ENCODE measurements around the gene TRAPPC6A. TPM values are rescaled to one million over a fixed set of nuclear protein-coding genes. Genes with fewer than 3 reads are reported as not detected.

Gene TRAPPC6A
- total RNA-seq, 1 experiment from 2014 or later, result 0.98 TPM

DNA sequence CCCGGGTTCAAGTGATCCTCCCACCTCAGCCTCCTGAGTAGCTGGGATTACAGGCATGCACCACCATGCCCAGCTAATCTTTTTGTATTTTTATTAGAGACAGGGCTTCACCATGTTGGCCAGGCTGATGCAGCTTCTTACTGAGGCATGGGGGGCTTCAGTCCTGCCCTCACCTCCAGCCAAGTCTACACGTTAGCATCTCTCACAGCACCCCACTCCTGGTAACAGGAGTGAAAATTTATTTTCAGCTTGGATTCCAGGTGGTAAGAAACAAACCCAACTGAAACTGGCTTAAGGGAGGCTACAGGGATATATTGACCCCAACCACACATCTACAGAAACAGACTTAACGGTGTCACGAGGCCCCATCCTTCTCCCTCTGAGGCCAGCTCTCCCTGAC, 27.9 kb downstream of the TRAPPC6A start:
- DNase-seq (ENCODE audit: low read depth), result no peak

DNA sequence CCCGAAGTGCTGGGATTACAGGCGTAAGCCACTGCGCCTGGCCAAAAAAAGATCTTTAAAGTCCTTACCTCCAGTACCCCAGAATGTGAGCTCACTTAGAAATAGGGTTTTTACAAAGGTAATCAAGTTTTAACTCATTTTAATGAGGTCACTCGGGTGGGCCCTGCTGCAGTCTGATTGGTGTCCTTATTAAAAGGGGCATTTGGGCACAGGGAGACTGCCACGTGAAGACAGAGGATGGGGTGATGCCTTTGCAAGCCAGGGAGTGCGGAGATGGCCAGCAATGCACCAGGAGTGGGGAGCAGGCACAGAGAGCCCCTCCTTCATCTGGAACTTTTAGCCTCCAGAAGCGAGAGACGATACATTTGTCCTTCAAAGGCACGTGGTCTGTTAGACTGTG, 28.9 kb downstream of the TRAPPC6A start:
- DNase-seq (ENCODE audit: low read depth), result no peak

DNA sequence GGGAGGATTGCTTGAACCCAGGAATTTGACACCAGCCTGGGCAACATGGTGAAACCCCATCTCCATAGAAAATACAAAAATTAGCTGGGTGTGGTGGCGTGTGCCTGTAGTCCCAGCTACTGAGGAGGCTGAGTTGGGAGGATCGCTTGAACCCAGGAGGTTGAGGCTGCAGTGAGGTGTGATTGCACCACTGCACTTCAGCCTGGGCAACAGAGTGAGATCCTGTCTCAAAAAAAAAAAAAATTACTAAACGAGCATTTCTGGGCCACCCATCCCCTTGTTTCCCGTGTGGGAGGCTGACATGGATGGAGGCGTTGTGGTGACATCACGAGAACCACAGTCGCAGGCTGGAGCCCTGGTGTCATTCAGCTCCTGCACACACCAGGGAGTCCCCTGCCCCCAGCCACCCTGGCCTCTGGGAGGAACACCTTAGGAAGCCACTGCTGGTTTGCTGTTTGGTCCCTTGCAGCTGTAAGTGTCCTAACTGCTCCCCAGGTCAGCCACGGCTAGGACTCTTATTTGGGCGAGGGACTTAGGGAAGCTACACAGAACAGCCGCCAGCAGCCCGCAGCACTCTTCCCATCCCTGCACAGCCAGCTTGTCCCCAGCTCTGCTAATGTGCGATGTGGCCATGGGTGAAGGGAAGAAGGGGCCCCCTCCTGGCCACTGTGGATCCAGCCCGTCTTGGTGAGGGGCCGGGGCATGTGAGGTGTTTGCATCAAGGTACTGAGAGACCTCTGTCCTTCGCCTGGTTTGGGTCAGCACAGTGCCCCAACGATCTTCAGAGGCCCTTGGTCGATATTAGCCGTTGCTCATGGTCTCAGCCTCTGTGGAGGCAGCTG, 30.0 kb downstream of the TRAPPC6A start:
- DNase-seq (ENCODE audit: low read depth), result no peak

DNA sequence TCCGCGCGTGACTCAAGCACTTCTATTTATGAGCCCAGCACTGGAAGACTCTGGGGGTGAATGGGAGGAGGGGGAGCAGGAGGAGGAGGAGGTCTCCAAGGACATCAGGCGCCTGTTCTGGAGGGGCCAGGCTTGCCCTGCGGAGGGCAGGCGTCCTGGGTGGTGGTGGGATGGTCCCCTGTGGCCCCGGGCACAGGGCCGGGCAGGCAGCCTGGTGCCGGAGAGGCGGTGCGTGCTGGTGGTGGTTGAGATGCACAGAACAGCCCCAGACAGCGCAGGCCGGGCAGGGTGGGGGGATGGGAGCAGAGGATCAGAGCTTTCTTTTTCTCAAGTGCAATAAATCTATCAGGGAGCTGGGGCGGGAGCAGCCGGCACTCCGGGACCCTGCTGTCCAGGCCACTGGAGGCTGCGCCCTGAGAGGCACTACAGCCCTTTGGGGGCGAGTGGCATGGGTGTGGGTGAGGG, 31.3 kb downstream of the TRAPPC6A start:
- no peak for DNase-seq (ENCODE audit: low read depth)

DNA sequence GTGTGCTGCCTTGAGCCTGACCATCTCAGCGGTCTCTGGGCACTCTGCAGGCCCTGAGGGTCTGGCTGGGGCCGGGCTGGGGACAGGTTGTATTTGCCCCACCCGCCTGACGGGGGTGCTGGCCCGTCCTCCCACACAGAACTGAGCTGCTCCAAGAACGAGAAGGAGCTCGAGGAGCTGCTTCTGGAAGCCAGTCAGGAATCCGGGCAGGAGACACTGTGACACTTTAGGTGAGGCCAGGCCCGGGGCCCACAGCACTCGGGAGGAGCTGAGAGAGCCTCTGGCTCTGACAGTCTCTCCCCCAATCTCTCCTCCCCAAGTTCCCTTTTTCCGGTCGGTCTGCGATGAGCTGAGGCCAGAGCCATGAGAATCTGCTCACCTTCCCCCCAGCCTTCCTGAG, 31.8 kb downstream of the TRAPPC6A start:
- DNase-seq (ENCODE audit: low read depth), result no peak

DNA sequence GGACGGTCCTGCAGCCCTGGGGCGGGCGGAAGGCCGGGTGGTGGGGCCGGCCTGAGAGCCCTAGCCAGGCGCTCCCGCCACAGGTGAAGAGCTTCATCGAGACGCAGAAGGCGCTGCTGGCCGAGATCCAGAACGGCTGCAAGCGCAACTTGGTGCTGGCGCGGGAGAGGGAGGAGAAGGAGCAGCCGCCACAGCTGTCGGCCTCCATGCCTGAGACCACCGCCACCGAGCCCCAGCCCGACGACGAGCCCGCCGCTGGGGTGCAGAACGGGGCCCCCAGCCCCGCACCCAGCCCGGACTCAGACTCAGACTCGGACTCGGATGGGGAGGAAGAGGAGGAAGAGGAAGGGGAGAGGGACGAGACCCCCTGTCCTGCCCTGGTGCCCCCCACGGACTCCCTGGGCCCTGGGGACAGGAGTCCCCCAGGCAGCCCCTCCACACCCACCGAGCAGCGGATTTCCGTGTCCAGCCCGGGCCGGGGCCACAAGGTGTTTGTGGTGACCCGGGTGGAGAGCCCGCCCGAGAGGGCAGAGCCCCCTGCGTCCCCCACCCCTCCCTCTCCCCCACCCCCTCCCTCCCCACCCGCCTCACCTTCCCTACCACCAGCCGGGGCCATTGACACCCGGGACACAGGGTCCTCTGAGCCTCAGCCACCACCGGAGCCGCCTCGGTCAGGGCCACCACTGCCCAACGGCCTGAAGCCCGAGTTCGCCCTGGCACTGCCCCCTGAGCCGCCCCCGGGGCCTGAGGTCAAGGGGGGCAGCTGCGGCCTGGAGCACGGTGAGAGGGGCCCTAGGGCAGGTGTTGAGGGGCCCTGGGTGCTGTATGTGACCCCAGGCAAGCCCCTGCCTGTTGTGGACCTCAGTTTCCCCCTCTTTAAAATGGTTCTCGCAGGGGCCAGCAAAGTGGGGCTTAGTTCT, 32.5 kb downstream of the TRAPPC6A start:
- DNase-seq (ENCODE audit: low read depth), result no peak

DNA sequence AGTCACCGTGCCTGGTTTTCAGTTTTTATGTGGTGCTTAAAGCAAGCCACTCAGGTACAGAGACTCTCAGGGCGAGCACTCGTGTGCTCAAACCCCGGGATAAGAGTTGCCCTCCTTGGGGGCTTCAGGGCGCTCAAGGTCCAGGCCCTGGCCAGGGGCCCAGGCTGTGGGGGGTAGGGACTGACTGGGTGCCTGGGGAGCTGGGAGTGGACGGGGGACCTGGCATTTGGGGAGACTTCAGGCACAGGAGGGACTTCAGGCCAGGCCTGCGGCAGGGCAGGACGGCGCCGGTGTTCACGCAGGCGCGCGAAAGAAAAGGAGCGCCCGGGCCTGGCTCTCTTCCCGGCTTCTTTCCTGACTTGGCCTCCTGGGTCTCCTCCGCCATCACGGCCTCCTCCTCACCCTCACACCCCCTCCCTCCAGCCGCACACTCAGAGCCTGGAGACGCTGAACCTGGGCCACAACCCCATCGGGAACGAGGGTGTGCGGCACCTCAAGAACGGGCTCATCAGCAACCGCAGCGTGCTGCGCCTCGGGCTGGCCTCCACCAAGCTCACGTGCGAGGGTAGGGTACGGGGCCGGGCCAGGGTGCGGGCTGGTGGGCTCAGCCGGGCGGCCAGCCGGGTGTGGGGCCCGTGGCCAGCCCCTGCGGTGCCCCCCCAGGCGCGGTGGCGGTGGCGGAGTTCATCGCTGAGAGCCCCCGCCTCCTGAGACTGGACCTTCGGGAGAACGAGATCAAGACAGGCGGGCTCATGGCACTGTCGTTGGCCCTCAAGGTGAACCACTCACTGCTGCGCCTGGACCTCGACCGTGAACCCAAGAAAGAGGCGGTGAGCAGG, 33.4 kb downstream of the TRAPPC6A start:
- no peak for DNase-seq (ENCODE audit: low read depth)

DNA sequence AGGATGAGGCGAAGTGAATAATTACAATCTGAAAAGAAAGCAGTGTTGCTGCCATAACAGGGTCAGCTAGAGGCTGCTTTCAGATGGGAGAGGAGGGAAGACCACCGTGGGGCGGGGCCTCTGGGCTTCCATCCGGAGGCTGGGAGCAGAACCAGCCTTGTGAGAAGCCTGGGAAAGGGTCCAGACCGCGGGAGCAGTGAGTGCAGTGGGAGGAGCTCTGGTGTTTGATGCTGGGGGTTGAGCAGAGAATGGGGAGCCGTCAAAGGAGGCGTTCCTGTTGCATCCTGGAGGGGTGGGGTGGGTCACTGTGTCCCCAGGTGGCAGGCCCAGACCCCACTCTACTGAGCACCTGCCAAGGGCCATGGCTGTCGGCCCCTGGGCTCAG, 35.3 kb downstream of the TRAPPC6A start:
- no peak for DNase-seq (ENCODE audit: low read depth)

DNA sequence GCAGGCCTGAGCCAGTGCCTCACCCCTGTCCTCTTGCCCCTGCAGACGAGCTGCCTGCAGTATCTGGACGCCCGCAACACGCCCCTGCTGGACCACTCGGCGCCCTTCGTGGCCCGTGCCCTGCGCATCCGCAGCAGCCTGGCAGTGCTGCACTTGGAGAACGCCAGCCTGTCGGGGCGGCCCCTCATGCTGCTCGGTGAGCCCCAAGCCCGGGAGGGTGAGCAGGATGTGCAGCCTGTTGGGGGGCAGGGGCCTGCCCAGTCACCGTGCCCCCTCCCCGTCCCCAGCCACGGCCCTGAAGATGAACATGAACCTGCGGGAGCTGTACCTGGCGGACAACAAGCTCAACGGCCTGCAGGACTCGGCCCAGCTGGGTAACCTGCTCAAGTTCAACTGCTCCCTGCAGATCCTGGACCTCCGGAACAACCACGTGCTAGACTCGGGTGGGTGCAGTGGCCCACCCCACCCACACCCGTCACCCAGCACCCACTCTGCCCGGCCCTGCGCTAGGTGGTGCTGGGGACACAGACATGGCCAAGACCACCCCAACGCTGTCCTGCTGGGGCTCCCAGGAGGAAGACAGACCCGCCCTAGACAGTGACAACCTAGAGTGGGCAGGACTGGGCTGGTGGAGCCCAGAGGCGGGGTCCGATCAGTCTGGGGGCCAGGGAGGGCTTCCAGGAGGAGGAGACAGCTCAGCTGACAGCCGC, 35.9 kb downstream of the TRAPPC6A start:
- no peak for DNase-seq (ENCODE audit: low read depth)

DNA sequence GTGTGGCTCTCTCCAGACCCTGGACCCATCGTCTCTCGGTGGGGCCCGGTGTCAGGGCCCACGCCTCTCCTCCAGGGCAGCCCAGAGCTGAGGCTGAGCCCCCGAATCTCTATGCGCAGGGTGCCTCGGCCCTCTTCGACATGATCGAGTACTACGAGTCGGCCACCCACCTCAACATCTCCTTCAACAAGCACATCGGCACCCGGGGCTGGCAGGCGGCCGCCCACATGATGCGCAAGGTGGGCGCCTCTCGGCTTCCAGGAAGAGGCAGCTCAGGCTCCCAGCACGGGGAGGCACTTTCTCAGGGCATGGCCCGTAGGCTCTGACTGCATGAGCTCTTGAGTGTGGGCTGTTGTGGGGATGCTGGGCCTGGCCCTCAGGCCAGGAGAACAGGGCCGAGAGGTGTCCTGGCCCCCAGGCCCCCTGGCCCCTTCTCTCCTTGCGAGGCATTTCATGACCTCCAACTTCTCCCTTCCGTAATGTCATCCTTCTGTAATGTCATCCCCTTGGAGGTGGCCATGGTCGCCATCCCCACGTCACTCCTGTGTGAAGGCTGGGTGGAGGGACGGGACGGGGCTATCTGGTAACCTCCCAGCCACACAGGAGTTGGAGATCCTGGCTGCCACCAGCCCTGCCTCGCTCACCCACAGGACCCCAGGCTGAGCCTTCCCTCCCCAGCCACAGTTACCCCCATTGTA, 36.7 kb downstream of the TRAPPC6A start:
- no peak for DNase-seq (ENCODE audit: low read depth)

DNA sequence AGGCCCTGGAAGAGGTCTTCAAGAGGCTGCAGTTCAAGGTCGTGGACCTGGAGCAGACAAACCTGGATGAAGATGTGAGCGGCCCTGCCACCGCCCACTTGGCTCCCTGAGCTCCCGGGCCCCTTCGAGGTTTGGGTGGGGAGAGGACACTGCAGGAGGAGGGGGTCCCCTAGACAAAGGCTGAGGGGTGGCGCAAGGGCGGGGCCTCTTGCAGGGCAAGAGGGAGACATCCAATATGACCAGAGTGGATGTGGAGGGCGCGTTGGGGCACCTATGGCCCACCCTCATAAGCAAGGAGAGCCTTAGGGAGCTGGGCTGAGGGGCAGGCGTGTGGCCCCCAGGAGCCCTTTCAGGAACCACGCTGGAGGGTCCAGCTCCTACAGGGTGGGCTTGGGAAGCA, 37.5 kb downstream of the TRAPPC6A start:
- DNase-seq (ENCODE audit: low read depth), result no peak

DNA sequence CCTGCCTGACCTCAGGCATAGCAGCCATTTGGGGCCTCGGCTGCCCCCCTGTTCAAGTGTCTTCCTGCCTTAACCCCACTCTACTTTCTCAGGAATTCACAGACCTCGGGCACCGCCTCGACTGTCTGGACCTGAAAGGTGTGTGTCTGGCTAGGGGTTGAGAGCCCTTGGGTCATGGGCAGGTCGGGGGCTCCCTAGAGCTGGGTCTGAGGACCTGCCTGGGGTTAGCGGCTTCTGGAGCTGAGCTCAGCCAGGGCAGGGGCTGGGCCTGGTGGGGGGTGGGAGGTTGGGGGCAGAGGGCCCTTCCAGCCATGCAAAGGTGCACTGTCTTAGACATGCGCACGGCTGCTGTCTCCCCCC, 37.9 kb downstream of the TRAPPC6A start:
- DNase-seq (ENCODE audit: low read depth), result no peak

DNA sequence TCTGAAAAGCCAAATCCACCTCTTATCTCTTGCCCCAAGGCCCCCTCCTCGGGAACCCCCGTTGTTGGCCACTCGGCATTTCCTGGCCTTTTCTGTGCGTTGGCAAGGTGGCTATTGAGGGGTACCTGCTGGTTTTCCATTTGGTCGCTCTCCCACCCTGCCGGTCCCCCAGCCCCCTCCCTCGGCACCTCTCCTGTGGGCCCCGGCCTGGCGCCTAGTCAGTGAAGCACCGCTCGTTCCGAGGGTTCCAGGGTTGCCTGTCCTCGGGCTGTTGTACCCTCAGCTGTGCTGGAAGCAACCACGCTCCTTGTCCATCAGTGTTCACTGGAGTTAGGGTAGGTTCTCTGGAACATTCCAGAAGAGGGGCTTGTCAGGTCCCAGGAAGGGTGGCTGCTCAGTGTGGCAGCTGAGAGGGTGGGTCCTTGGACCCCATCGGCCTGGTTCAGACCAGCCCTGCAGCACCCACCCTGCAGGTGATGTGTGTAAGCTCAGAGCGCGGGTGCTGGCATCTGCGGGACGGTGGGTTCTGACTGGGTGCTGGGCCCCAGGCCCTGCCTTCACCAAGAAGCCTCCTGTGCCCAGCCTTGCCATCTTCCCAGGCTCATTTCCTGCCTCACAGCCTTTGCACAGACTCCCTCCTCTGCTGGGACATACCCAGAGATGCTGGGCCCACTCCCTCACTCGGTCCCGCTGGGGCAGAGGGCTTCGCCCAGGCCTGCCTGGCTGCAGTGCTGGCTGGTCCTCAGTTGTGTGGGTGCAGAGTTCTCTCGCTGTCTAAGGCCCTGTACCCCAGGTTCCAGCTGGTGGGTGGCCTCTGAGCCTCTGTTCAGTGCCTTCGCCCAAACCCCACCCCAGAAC, 38.5 kb downstream of the TRAPPC6A start:
- no peak for DNase-seq (ENCODE audit: low read depth)

DNA sequence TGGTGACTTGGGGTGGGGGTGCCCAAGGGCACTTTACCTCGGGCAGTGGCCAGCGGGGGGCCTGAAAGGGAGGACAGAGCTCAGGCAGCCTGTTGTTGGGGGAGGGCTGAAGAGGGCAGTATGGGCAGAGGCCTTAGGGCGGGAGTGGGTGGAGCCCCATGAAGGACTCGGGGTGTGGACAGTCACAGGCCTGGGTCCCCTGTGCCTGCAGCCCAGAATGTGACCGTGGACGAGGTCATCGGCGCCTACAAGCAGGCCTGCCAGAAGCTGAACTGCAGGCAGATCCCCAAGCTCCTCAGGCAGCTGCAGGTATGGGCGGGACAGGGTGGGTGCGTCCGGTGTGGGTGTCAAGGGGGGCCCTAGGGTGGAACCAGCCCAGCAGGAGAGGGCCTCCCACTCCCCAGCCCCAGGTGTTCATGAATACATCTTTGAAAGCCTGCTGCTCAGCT, 39.7 kb downstream of the TRAPPC6A start:
- DNase-seq (ENCODE audit: low read depth), result no peak

DNA sequence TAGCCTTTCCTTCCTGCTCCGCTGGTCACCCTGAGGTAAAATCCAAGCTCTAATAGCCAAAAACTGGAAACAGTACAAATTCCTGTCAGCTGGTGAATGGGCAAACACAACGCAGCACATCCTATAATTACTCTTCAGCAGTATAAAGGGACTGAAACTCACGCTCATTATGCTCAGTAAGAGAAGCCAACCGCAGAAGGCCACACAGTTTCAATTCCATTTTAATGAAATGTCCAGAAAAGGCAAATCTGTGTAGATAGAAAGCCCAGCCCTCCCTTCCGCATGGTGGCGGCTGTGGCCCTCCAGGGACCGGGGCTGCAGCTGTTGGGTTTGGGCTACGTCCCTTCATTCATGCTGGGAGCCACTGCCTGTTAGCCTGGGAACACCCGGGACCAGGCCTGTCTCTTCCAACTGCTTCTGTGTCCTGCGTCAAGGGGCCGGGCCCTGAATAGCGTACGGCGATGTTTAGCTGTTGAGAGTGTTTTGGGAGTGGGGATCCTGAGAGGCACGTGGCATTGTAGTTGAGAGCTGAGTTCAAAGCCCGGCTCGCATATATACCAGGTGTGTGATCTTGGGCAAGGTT, 40.8 kb downstream of the TRAPPC6A start:
- DNase-seq (ENCODE audit: low read depth), result no peak

DNA sequence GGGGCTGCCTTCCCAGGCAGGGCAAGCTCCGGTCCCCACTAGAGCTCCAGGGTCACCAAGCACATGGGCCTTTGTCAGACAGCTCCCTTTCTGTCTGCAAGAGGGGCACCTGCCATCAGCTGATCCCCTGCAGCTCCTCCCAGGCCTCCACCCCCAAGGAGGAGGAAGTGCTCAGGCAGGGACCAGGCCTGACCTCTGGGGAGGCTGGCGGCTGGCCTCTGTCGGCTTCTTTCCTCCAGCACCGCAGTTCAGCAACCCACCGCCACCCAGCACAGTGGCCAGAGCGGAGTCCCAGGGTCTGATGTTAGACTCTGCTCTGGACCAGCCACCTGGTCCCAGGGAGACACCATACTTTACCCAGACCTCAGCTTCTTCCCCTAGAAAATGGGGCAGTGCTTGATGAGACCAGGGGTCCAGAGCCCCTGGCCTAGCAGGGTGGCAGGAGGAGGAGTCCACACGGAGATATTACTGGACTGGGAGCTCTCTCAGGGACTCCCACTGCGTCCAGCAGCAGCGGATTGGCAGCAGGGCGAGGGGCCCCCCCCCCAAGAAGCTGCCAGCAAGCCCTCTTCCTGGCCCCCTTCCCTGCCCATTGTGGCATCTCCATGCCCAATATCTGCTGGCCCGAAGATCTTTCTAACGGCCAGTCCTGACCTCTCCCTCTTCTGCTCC, 41.4 kb downstream of the TRAPPC6A start:
- DNase-seq (ENCODE audit: low read depth), result no peak

DNA sequence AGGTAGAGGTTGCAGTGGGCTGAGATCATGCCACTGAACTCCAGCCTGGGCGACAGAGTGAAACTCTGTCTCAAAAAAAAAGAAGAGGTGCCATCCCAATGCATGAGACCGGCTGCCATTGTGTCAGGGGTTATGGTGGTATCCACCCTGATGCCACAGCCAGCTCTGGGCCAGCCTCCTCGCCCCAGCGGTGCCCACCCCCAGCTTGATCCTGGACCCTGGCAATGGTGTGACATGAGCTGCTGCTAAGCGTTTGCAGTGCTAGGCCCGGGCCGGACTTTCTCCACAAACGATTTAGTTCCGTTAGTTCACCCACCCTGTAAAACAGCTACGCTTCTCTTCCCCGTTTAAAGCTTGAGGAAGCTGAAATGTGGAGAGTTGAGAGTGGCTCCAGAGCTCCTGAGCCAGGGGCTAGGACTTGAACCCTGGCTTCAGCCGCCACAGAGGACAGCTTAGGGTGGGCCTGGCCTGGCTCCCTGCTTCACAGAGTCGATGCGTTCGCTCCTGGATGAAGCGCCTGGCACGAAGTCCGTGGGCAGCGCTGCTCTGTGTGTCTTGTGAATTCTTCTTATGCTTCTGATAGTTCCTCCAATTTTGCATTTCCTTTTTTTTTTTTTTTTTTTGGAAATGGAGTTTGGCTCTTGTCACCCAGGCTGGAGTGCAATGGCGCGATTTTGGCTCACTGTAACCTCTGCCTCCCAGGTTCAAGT, 42.7 kb downstream of the TRAPPC6A start:
- no peak for DNase-seq (ENCODE audit: low read depth)

DNA sequence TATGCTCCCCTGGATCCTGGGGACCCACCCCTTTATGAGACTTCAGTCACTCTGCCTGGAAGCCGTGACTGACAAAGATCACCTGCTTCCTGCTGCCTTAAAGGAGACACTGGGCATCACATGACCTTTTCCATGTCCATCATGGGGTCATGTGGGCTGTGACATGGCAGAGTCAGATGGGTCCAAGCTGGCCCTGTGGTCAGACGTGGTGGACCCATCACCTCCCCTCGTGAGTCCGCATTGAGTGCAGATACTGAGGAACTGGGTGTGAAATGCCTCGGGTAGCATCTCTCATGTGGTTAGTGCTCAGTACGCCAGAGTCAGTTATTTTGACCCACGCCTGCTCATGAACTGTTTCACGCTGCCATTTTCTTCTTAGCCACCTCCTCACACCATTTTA, 44.4 kb downstream of the TRAPPC6A start:
- no peak for DNase-seq (ENCODE audit: low read depth)

Data from HT1080 (cell line).